G401 (cell line): Measurements from ENCODE around the gene RAB3D. TPM values are rescaled to one million over a fixed set of nuclear protein-coding genes. Genes with fewer than 3 reads are reported as not detected.
"Not testable (repeated sequence)": the region's sequence is repeated elsewhere in the genome, so short reads cannot be mapped to it uniquely, and the experiment has no call there.

Experiments
- DNase-seq: peaks from one replicate; pipeline ENCODE4 v3.0.0-alpha.2; 2015; ENCODE audit warnings: low spot score
- in situ Hi-C: cut with HindIII; loops from 2 replicates; pipeline ENCODE4 v1.10.0; 2016; ENCODE audit warnings: low sequenced_read_pairs, mixed read lengths
- total RNA-seq: library from RNA; depleted of rRNA; stranded (reverse); fragments of >200 nt; shearing (Covaris generic); gene quantifications from 2 replicates; pipeline ENCODE4 v1.2.3, GENCODE V29; 2014

Gene RAB3D
- total RNA-seq, 1 experiment from 2014 or later, result 18.2 TPM

DNA sequence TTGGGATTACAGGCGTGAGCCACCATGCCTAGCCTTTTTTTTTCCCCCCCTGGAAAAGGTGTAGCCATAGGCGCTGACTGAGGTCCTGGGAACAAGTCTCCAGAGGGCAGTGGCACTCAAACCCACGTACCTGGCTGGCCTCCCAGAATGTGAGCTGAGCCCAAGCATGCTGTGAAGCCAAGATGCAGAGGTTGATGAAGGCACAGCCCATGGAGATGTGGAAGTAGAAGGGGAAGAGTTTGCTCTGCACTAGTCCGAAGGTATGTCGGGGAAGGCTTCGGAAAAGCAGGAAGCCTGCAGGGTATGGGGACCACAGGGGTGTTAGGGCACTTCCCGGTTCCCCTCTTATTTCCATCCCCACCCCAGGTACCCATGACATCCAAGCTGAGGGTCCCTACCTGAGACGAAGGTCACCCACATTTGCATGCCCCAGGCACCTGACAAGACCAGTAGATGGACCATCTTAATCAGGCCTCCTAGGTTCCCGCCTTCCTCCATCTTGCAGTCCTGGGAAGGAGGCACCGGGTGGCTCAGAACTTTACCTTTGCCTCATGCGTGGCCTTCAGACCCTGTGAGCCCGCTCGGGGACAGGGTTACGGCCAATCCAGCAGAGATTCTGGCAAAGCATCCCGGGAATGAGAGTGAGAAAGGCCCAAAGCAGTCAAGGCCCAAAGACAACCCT, 5.8 kb upstream of the RAB3D start:
- in situ Hi-C loops, result no loop called here
- no peak for DNase-seq

DNA sequence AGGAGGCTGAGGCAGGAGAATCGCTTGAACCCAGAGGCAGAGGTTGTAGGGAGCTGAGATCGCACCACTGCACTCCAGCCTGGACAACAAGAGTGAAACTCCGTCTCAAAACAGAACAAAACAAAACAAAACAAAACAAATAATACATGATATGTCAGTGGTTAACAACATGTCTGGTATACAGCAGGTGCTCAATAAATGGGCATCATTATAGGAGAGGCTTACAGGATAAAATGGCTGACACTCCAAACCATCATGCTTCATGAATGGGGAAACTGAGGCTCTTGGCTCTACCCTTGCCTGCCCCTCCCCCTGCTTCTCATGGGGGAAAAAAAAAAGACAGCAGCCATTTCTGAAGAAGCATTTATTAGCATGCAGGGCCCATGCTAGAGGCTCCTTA, 3.0 kb upstream of the RAB3D start:
- in situ Hi-C loops, result no loop called here
- DNase-seq, result no peak

GRCh38 chr19:11340099-11340467, 626 bp upstream of the RAB3D start:
- in situ Hi-C loops, result not testable (repeated sequence)

DNA sequence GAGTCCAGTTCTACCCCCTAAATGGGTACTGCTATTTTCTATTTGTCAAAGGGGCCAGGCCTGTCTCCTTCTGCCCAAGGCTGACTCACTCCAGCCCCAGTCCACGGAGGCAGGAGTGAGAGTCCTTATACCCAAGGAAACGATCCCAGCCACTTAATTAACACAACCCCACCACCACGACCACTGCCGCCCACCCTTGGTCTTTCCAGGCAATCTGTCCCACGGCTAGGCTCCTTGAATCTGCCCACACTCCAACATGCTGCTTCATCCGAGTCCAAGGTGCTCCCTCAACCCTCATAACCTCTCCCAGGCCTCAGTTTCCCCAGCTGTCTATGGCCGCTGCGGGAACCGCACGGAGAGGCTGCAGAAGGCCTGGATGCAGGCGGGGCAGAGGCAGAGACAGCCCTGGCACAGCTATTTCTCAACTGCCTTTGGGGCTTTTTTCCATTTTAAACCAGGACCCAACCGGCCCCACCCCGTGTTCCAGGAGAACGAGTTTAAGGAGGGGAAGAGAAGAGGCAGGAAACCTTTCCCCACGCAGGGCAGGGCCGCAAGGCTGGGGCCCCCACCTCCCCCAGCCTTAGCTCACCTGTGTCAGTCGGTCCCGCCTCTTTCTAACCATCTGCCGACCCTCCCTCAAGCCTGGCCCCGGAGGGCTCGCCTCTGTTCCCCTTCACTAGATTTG, 746 bp downstream of the RAB3D start:
- no peak for DNase-seq
- in situ Hi-C loops, result no loop called here

More at GRCh38 chr19:11340099-11340467, 626 bp upstream of the RAB3D start:
- not testable (repeated sequence) for DNase-seq

DNA sequence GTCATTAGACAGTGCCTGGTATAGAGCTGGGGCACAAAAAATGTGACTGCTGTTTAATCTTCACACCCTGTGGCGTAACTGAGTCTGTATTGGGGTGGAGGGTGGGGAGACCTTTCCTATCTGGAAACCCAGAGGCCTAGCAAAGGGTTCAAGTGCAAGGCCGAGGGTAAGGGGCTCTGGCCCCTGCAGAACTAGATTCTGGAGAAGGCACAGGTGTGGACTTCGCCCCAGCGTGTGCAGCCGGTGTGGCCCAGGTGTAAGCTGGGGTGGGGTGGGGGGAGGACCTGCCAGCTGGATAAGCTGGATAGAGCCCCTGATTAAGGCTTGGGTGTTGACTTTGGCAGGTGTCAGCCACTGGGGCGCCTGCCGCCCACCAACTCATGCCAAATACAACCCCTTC, 1.3 kb downstream of the RAB3D start:
- no peak for DNase-seq
- in situ Hi-C loops, result no loop called here

- no peak for DNase-seq
- in situ Hi-C loops, result no loop called here
Observed at GRCh38 chr19:11337080-11337479, 2.4 kb downstream of the RAB3D start.

DNA sequence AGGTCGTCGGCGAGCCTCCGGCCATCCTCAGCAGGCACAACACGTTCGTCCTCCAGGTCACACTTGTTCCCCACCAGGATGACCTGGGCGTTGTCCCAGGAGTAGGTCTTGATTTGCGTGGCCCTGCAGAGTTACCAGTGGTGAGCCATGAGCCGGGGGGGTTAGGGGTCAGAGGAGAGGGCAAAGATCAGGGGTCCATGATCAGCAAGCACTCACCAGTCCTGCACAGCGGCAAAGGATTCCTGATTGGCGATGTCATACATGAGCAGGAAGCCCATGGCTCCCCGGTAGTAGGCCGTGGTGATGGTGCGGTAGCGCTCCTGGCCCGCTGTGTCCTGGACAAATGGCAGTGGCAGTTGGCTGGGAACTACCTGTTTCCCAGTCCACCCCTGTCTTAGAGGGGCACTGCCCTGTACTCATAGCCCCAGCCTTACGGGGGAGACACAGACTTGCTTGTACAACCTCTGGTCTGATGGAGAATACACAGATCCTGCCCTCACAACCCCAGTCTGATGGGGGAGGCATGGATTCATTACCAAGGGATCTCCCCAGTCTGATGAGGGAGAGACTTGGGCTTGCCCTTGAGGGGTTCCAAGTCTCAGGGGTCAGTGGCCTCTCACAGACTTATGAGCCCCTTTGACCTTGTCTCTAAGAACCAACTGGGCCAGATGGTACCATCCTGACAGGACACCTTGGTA, 3.9 kb downstream of the RAB3D start:
- in situ Hi-C loops, result no loop called here

GRCh38 chr19:11333838-11334237, 5.6 kb downstream of the RAB3D start:
- DNase-seq, result not testable (repeated sequence)

More for the DNA sequence above, 3.9 kb downstream of the RAB3D start:
- no peak for DNase-seq

DNA sequence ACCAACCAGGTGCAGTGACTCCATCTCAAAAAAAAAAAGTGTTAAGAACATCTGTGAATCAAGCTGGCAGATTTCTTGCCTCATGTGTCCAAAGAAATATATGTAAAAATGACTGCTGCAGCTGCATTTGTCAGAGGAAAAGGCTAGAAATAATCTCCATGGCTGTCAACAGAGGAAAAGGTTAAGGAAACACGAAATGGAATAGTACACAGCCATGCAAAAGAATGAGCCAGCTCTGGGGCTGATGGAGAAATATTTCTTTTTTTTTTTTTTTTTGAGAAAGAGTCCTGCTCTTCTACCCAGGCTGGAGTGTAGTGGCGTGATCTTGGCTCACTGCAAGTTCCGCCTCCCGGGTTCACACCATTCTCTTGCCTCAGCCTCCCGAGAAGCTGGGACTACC, 6.6 kb downstream of the RAB3D start:
- in situ Hi-C loops, result no loop called here
- DNase-seq, result no peak

More at GRCh38 chr19:11333838-11334237, 5.6 kb downstream of the RAB3D start:
- in situ Hi-C loops, result not testable (repeated sequence)

DNA sequence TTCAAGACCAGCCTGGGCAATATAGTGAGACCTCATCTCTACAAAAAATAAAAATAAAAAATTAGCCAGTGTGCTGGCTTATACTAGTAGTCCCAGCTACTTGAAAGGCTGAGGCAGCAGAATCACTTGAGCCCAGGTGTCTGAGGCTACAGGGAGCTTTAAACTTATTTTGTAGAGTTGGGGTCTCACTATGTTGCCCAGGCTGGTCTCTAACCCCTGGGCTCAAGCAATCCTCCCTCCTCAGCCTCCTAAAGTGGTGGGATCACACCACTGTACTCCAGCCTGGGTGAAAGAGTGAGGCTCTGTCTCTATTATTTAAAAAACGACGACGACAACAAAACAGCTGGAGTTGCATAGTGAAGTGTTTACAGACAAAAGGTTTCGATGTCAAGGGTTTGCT, 8.0 kb downstream of the RAB3D start:
- in situ Hi-C loops, result no loop called here
- no peak for DNase-seq

GRCh38 chr19:11330127-11330526, 9.3 kb downstream of the RAB3D start:
- in situ Hi-C loops, result no loop called here
- DNase-seq, result no peak

DNA sequence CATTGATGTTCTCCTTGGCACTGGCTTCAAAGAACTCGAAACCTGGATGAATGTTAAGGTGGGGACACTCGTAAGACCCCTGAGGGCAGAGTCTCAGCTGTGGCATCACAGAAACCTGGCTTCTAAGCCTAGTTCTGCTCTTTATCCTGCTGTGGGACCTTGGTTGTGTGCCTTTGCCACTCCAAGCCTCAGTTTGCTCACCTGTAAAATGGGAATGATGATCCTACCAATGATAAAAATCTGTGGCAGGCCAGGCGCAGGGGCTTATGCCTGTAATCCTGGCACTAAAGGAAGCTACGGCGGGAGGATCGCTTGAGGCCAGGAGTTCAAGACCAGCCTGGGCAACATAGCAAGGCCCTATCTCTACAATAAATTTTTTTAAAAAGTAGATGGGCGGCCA, 13.9 kb downstream of the RAB3D start:
- DNase-seq, result no peak
- in situ Hi-C loops, result no loop called here

- peak; percentile 44 for DNase-seq
- in situ Hi-C loops, result no loop called here
Observed at GRCh38 chr19:11324748-11325389, 14.6 kb downstream of the RAB3D start.

GRCh38 chr19:11324079-11324661, 15.3 kb downstream of the RAB3D start:
- DNase-seq, result peak; percentile 84
- in situ Hi-C loops, result no loop called here

DNA sequence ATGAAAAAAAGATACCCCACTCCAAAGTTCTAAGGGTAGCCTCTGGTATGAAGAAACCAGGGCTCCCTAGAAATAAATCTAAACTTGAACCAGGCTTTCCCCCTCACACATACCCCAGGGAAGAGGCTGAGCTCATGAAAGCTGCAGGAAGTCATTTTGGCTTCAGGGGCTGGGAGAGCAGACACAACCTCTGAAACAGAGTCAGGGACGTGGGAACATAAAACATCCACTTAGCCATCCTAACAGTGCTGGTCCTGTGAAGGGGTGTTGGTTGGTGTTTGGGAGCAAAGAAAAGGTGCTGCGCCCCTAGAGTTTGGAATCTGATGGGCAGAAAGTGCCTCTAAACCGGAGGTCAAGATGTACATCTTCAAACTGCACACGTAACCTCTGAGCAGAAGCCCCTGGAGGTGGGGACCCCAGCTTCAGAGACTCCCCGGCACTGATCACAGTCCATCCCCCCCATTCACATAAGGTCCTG, 15.8 kb downstream of the RAB3D start:
- in situ Hi-C loops, result no loop called here

DNA sequence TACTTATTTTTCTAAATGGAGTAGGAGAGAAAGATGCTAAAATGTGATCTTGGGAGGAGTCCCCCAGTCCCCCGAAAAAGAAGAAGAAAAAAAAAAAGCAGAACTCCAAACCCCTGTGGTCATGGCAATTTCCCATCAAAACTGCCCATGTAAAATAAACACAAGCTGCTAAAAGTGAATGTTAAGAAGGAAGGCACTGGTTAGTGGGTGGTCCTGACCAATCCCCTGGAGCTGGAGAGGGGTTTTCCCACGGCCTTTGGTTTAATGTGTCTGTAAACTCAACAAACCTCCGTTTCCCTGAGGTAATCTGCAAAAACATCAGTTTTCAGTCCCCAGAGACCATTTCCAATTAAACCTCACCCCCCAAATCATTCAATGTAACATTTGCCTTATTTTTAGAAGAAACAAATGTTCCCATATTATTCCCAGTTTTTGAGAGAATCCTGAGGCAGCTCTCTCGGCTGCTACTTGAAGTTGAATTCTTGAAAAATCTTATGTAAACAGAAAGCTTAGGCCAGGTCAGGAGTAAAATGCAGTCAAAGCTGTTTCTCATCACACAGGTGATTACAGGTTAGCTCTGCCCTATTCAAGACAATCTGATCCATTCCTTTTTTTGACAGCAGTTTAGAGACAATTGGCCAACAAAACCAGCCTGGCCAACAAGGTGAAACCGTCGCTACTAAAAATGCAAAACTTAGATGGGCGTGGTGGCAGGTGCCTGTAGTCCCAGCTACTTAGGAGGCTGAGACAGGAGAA, 17.0 kb downstream of the RAB3D start:
- in situ Hi-C loops, result no loop called here
- DNase-seq, result no peak

More for the DNA sequence above, 15.8 kb downstream of the RAB3D start:
- no peak for DNase-seq

- in situ Hi-C loops, result no loop called here
Observed at GRCh38 chr19:11321191-11322126, 18.0 kb downstream of the RAB3D start.

More at GRCh38 chr19:11321191-11322126, 18.0 kb downstream of the RAB3D start:
- DNase-seq, result no peak
